ENCODE measurements around the gene PBX3. TPM values are rescaled to one million over a fixed set of nuclear protein-coding genes. Genes with fewer than 3 reads are reported as not detected.

PBX3 gene
- total and polyA plus RNA-seq, 10 donors, result 7.2 to 58.4 (median 34.1) TPM

DNA sequence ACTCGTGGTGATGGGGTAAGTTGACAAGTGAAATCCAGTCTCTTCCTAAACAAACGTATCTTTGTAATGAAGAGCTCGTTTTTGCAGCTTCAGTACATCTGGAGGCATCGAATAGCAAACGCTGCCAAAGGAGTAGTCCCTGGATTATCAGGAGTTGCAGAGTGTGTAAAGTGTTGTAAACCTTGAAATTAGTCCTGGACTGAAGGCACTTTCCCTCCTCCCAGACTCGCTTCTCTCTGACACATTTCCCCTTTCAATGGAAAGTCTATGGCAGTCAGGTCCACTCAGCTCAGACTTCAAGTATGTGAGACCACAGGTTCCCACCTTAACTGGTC lies 1.5 kb upstream of the PBX3 start:
- Histone ChIP-seq H3K4me1 (peaks cover 12 to 38% (median 29%) of the 10 kb centered on the region in 6 donors), H3K36me3 (no peaks in the 10 kb centered on the region), H3K27me3 (replicated peaks in 1 of 7) (no peaks in the 10 kb centered on the region), H3K9me3 (no peaks in the 10 kb centered on the region), H3K27ac (peak overlapping the region in 6 of 8 donors; percentile 86 to 94 (median 92)), H3K4me3 (peak overlapping the region; percentile 69 to 92 (median 88))
- intact Hi-C loops (cut with DNase I; ENCODE audit: low total_unique reads), result no loop called here
- no peak for DNase-seq
- WGBS, 5 donors, result 24 to 35% (median 28%) methylated on average over 6 of the region's 6 CpGs
- TF ChIP-seq CTCF (IDR thresholded peaks at IDR 0.05 in 8 of 11, conservative IDR thresholded peaks at IDR 0.05 in 3 of 11) (no peak), POLR2A (IDR thresholded peaks at IDR 0.05) (no peak), POLR2AphosphoS5 (IDR thresholded peaks at IDR 0.05) (no peak)

DNA sequence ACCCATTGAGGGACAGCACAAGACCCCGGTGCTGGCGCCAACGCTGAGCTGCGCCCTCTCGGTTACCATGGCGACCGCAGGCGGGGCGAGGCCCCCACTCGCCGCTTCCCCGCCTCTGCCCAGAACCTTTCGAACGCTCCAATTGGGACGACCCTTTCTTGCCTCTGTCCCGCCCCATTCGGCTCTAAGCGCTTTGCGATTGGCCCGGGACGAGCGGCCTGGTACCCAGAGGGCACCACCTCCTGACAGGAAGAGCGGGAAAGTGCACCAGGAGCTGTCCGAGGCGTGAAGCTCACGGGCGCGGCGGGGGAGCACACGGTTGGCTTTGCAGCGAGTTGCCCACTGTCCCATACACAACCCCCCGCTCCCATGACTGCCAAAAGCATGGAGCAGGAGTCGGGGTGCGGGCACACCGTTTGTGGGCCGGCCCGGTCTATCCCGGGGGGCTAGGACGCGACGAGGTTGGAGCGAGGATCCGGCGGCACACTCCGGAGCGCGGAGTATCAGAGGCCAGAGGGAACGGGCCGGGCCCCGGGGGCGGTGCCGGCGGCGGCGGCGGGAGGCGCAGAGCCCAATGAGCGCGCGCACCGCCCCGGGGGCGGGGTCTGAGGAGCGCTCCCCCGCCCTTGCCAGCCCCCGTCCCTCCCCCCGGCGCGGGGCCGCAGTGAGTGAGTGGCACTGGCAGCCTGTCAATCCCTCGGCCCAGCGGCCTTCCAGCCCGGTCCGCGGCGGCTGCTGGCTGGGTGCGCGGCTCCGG lies 978 bp upstream of the PBX3 start:
- H3K36me3 ChIP-seq, result no peaks in the 10 kb centered on the region
- H3K27me3 ChIP-seq (replicated peaks in 1 of 7), result no peaks in the 10 kb centered on the region
- H3K9me3 ChIP-seq, result no peaks in the 10 kb centered on the region
- peak overlapping the region; percentile 69 to 92 (median 88) for H3K4me3 ChIP-seq
- intact Hi-C loops (cut with DNase I; ENCODE audit: low total_unique reads), result no loop called here
- WGBS, 5 donors, result 0 to 1% (median 0%) methylated on average over 33 to 79 of the region's 79 CpGs
- peak overlapping the region; percentile 51 to 94 (median 91) for H3K27ac ChIP-seq
- peak; percentile 100 for DNase-seq
- TF ChIP-seq POLR2AphosphoS5 (IDR thresholded peaks at IDR 0.05) (peak; percentile 79 to 91 (median 88)), CTCF (IDR thresholded peaks at IDR 0.05 in 8 of 11, conservative IDR thresholded peaks at IDR 0.05 in 3 of 11) (peak in 1 of 11 experiments; percentile 17), POLR2A (IDR thresholded peaks at IDR 0.05) (peak in 2 of 3 donors; percentile 26 to 38)
- peaks cover 14 to 44% (median 34%) of the 10 kb centered on the region in 6 donors for H3K4me1 ChIP-seq

DNA sequence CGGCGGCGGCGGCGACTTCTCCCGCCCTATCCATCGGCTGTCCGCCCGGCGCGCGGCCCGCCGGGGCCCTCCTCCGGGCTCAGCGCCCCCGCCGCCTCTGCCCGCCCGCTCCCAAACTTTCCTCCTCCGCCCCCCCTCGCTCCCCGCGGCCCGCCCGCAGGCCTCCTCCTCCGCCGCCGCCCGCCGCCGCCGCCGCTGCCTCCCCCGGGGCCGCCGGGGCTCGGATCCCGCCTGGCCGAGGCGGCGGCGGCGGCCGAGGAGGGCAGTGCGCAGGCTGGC lies 460 bp upstream of the PBX3 start:
- intact Hi-C loops (cut with DNase I; ENCODE audit: low total_unique reads), result no loop called here
- DNase-seq, result no peak
- Histone ChIP-seq H3K36me3 (no peaks in the 10 kb centered on the region), H3K4me1 (peaks cover 16 to 49% (median 36%) of the 10 kb centered on the region in 6 donors), H3K4me3 (peak overlapping the region; percentile 69 to 92 (median 88)), H3K27me3 (replicated peaks in 1 of 7) (no peaks in the 10 kb centered on the region), H3K27ac (peak overlapping the region; percentile 51 to 94 (median 91)), H3K9me3 (no peaks in the 10 kb centered on the region)
- 0 to 2% (median 0%) methylated on average over 12 to 46 of the region's 46 CpGs for WGBS, 5 donors
- TF ChIP-seq POLR2A (IDR thresholded peaks at IDR 0.05) (no peak), CTCF (IDR thresholded peaks at IDR 0.05 in 8 of 11, conservative IDR thresholded peaks at IDR 0.05 in 3 of 11) (no peak), POLR2AphosphoS5 (IDR thresholded peaks at IDR 0.05) (no peak)

DNA sequence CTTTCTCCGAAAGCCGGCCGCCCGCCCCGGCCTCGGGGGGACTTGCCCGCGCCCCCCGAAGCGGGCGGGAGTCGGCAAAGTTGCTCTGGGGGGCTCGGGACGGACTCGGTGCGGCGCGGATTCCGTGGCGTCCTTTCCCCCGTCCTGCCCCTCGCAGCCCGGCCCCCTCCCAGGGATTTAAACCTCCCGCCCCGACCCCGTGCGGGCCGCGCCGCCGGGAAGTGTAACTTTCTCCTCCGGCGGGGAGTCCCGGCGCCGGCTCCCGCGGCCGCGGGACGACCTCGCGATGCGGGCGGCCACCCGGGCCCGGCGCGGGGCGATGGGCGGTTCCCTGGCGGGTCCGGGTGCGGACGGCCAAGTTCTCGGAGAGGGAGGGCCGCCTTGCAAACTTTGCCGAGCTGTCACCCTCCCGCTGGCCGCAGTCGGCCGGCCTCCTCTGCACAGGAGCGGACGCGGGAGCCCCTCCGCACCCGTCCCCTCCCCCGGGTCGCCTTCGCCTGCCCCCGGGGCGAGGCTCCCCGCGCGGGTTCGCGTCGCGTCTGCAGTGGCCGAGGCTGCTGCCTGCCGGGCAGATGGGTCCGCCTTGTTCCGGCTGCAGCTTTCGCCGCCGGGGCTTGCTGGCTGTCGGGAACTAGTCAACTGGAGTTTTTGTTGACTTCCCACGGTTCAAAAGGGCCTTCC lies 732 bp downstream of the PBX3 start:
- H3K36me3 ChIP-seq, result no peaks in the 10 kb centered on the region
- H3K9me3 ChIP-seq, result no peaks in the 10 kb centered on the region
- no peaks in the 10 kb centered on the region for H3K27me3 ChIP-seq (replicated peaks in 1 of 7)
- TF ChIP-seq CTCF (IDR thresholded peaks at IDR 0.05 in 8 of 11, conservative IDR thresholded peaks at IDR 0.05 in 3 of 11) (no peak), POLR2A (IDR thresholded peaks at IDR 0.05) (no peak), POLR2AphosphoS5 (IDR thresholded peaks at IDR 0.05) (peak; percentile 26 to 65 (median 60))
- H3K4me1 ChIP-seq, result peaks cover 16 to 61% (median 45%) of the 10 kb centered on the region in 6 donors
- intact Hi-C loops (cut with DNase I; ENCODE audit: low total_unique reads), result no loop called here
- peak; percentile 92 for DNase-seq
- peak overlapping the region; percentile 71 to 94 (median 92) for H3K27ac ChIP-seq
- peak overlapping the region; percentile 66 to 94 (median 90) for H3K4me3 ChIP-seq
- 0 to 1% (median 1%) methylated on average over 9 to 88 of the region's 88 CpGs for WGBS, 5 donors
